NCI-H1092 (cell line): ENCODE measurements around the gene LSM7.
A peak's percentile ranks its signal among the peaks of the same experiment; 100 is the strongest.

Experiments used
- DNase-seq: peaks from one replicate; lab custom pipeline; 2025; lab: John Stamatoyannopoulos, UW

The LSM7 gene

GRCh38 chr19:2323707-2324106 lies 4.7 kb downstream of the LSM7 start:
- no peak for DNase-seq

- no peak for DNase-seq
These were observed 6.7 kb downstream of the LSM7 start for GRCh38 chr19:2321565-2322283.

GRCh38 chr19:2320939-2321338 lies 7.4 kb downstream of the LSM7 start:
- DNase-seq: no peak

GRCh38 chr19:2320049-2320448 lies 8.3 kb downstream of the LSM7 start:
- DNase-seq: no peak

GRCh38 chr19:2319551-2319950 lies 8.8 kb downstream of the LSM7 start:
- no peak for DNase-seq

- DNase-seq: no peak
These were observed 9.5 kb downstream of the LSM7 start for GRCh38 chr19:2318923-2319322.

GRCh38 chr19:2317756-2318155 lies 10.6 kb downstream of the LSM7 start:
- DNase-seq: no peak

GRCh38 chr19:2317300-2317699 lies 11.1 kb downstream of the LSM7 start:
- no peak for DNase-seq

- DNase-seq: no peak
These were observed 12.5 kb downstream of the LSM7 start for GRCh38 chr19:2315818-2316353.

- DNase-seq: no peak
These were observed 13.1 kb downstream of the LSM7 start for GRCh38 chr19:2315121-2315817.

- no peak for DNase-seq
These were observed 15.4 kb downstream of the LSM7 start for GRCh38 chr19:2312820-2313501.

- no peak for DNase-seq
These were observed 17.3 kb downstream of the LSM7 start for GRCh38 chr19:2311093-2311492.

GRCh38 chr19:2309734-2310362 lies 18.5 kb downstream of the LSM7 start:
- peak; percentile 55 for DNase-seq

- no peak for DNase-seq
These were observed 20.3 kb downstream of the LSM7 start, which contains the start of gene LINGO3 for GRCh38 chr19:2308114-2308556. LINGO3 (minus strand) TSS chr19:2308154; CDS start chr19:2291776, 16,378 bp downstream.

GRCh38 chr19:2307518-2308012 lies 20.8 kb downstream of the LSM7 start:
- no peak for DNase-seq

GRCh38 chr19:2306971-2307370 lies 21.4 kb downstream of the LSM7 start:
- no peak for DNase-seq

GRCh38 chr19:2306281-2306806 lies 22.0 kb downstream of the LSM7 start:
- DNase-seq: no peak

GRCh38 chr19:2305452-2306280 lies 22.7 kb downstream of the LSM7 start:
- no peak for DNase-seq

GRCh38 chr19:2303211-2303798 lies 25.1 kb downstream of the LSM7 start:
- no peak for DNase-seq
